Astrocyte of the hippocampus (primary cell): ENCODE results near the gene ZSCAN16.

Source experiments
- DNase-seq: peaks from one replicate; pipeline ENCODE4 v3.0.0; 2011; ENCODE audit warnings: low read depth, low spot score

Gene ZSCAN16

DNA sequence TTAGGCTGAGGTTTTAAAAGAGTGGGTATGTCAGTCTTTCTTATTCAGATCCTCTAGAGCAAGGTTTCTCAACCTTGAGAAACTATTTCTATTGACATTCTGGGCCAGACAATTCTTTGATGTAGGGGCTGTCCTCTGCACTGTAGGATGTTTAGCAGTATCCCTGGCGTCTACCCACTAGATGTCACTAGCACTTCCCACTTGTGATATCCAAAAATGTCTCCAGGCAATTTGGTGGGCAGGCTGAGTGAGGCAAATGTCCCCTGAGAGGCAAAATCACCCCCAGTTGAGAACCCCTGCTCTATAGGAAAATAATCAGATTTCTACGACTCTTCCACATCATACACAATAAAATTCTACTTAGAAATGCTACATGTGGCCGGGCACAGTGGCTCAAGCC lies 9.6 kb downstream of the ZSCAN16 start:
- peak; percentile 46 for DNase-seq

DNA sequence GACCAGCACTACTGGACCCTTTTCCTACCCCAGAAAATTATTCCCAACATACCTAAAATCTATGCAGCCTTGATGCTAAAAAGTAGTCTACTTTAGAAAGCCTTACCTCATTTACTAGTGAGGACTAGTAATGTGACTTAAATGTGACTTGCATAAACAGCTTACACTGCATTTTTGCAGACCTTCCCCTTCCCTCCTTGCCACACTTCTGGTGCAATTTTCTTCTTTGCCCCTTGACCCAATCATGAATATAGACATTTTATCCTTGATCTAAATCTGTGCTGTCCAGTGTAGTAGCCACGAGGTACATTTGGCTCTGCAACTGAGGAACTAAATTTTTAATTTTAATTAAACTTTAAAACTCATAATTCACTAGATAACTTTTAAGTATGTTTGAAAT lies 10.3 kb downstream of the ZSCAN16 start:
- DNase-seq: no peak

DNA sequence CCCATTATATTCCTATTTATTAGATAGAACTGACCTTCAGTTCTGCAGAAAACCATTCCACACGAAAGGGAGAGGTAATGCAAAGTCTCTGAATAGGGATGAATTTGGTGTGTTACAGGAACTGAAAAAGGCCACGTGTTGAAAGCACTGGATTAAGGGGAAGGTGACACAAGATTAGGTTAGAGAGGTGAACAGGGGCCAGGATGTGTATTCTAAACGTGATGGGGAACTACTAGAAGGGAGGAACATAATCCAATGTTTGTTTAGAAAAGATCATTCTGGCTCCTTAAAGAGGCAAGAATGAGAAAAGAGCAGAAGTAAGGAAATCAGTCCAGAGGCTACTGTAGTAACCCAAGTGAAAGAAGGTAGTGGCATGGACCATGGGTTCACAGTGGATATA lies 11.0 kb downstream of the ZSCAN16 start:
- no peak for DNase-seq

DNA sequence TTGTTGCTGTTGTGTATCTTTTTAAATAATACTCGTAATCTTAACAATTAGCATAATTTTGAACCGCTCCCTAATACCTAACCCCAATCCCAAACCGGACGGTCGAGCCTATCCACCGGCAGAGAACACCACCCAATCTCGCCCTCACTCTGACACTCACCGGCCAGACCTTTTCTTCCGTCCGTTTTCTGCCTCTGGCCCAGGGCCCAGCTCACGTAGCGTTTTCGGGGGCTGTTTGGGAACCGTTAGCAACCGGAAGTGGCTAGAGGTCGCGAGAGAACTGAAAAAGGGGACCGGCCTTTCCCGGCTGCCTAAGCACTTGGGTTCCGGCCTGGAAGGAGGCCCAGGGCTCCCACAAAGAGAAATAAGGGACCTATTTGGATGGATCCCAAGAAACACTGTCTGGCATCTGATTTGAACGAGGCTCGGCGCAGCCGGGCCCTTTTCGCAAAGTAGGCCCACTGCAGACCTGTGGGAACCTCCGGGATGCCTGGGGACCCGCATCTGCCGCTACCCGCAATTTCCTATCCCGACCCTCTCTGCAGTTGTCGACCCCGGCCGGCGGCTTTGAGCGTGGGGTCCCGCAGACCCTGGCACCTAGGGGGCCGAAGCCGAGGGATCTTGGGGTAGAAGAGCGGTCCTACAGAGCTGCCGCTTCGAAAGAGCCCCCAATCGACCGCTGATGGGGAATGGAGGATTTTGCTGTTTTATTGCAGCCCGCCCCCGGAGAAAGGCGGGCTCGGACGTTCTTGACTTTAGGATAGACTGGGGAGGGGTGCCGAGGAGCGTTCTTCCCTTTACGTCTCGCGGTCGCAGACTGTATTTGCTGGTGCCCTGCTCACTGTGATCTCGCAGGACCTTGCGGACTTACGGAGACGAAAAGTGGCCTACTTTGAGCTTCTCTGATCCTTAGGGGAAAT lies 12.4 kb downstream of the ZSCAN16 start:
- peak; percentile 96 for DNase-seq

DNA sequence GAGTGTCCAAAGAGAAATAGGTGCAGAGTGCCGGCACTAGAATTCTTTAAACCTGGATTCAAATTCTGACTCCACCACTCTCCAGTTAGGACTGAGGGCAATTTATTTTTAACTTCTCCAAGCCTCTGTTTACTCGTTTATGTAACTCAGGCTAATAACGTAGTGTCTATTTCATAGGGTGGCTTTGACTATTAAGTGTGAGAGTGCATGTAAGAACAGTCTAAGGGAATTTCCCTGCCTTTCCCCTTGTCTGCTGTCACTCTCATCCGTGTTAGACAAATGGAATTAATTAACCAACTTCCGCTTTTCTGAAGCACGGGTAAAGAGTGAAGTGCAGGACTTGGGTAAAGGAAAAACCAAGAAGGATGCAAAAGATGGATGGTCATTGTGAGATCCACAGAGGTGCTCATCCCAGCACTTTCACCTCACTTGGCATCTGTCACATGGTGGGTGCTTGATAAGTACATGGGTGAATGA lies 13.1 kb downstream of the ZSCAN16 start:
- DNase-seq: no peak

DNA sequence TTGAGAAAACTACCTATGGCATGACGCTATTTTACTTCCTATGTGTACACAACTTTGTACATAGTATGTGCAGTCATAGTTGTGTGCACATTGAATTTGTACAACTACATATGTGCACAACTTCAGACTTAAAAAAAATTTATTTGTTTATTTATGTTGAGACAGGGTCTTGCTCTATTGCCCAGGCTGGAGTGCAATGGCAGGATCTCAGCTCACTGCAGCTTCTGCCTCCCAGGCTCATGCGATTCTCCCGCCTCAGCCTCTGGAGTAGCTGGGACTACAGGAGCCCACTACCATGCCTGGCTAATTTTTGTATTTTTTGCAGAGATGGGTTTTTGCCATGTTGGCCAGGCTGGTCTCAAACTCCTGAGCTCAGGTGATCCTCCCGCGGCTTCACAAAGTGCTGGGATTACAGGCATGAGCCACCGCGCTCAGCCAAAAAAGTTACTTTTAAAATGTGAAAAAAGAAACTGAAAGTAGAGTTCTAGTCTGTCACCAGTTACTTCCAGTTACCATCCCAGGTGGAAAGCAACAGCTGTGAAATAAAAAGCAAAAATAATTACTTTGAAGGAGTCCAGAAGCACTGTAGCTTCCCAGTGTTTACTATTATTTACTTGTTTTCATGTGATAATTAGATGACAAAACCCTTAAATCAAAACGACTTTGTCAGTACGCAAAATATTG lies 15.6 kb downstream of the ZSCAN16 start:
- no peak for DNase-seq

DNA sequence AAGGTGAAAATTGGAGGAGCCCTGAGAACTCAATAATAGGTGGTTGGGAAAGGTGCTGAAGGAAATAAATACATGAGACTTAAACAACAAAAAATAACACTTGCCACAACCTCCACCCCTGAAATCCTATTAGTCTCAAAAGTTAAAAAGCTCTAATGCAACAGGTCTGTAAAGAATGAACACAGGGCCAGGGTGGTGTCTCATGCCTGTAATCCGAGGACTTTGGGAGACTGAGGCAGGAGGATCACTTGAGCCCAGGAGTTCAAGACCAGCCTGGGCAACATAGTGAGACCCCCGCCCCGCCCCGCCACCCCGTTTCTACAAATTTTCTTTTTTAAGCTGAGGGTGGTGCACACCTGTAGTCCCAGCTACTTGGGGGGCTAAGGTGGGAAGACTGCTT lies 16.2 kb downstream of the ZSCAN16 start:
- no peak for DNase-seq

DNA sequence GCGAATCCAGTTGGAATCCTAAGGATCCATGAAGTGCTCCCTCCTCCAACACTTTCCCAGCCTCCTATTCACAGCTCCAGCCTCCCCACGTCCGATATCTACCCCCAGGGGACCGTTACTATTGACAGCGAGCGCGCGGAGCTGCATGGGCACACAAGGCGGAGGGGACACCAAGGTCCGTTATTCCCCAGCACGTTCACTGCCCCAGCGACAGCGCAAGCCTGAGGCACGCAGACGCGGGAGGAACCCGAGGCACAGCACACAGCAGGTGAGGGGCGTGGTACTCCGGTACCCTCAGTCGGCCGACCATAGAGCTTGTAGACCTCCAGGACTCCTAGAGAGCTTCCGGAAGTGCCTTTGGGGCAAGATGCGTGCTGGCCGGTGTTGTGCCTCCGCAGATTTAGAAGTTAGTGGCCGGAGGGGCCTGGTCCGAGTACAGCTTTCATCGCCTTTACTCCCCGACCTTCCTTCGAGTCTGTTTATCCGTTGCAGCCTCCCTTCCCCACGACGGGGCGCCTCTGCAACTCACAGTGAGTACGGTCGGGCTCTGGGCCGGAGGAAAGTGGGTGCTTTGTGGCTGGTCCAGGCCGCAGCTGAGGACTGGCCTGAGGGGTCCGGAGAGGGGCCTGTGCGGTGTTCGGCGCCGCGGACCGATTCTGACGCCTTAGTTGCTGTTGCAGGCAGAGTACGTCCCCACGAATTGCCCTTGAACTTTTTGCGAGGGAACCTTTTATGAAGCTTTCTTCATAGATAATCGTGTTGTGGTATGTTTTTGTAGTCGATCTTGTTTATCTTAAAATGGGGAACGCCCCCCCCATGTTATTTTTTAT lies 17.3 kb downstream of the ZSCAN16 start, which contains the start of gene ZKSCAN8:
ZKSCAN8 (plus strand) TSS at position 384 of the 830 bp plus-strand sequence. CDS start 6,525 bp downstream, outside the sequence.
- DNase-seq: peak; percentile 93

DNA sequence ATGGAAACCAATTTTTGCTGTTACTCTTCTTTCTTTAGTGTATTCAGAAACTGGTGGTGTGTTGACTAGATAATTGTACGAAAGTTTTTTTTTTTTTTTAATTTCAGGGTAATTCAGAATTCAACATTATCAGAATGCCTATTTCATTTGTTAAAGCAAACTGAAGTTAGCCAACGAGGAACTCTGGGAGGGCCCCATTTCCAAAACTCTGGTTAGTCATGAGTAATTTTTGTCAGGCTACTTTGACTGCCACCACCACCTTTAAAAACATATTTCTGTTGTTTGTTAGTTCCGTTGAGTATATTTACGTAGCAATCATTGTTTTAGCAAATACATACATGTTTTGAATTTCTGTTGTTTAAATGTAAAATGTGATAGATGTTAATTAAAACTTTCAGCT lies 18.0 kb downstream of the ZSCAN16 start:
- peak; percentile 17 for DNase-seq

DNA sequence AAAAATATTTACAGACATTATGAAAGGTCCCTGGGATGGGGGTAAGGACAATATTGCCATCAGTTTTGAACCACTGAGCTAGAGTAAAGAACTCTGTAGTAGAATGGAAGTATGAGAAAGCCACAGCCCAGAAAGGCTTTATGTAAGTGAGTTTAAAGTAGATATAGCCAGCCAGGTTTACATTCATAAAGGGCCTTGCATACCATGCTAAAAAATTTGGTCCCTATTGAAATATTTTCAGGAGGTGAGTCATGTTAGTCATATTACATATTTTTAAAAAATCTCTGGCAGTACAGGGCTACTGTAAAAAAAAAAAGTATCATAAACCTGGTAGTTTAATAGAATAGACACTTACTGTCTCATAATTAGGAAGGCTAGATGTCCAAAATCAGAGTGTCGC lies 20.8 kb downstream of the ZSCAN16 start:
- no peak for DNase-seq

DNA sequence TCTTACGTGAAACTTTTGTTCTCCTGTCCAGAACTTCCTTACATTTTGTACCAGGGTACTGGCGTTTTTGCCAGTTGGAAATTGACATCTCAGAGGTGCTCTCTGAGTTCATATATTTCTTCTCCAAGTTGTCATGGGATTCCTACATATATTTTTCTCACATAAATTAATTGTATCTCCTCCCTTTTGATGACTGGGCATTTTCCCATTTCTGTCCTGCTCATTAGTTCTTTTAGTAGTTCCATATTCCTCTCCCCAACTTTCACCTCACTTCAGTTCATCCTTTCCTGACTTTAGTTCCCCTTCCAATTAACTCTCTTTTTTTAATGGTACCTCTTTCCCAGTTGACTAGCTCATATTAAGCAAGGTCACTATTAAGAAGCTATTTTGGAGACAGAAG lies 28.1 kb downstream of the ZSCAN16 start:
- DNase-seq: no peak

DNA sequence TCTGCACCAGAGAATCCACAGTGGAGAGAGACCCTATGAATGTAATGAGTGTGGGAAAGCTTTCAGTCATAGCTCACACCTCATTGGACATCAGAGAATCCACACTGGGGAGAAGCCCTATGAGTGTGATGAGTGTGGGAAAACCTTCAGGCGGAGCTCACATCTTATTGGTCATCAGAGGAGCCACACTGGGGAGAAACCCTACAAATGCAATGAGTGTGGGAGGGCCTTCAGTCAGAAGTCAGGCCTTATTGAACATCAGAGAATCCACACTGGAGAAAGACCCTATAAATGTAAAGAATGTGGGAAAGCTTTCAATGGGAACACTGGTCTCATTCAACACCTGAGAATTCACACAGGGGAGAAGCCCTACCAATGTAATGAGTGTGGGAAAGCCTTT lies 29.1 kb downstream of the ZSCAN16 start:
- no peak for DNase-seq

DNA sequence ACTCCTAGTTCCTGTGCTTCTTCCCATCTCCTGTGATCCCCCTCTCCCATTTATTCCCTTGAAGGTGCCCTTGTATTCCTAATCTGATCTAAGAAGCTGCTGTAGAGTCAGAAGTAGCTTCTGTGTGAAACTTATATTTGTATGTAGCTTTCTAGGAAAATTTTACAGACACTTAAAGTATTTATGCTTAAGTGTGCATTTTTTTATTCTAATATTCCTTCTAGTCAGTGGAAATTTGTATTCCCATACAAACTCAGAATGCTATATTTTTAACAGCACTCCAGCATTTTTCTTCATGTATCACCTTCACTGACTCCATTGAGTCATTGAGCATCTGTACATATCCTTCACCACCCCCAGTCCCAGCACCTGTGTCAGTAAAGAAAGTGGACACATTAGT lies 29.9 kb downstream of the ZSCAN16 start:
- DNase-seq: no peak

DNA sequence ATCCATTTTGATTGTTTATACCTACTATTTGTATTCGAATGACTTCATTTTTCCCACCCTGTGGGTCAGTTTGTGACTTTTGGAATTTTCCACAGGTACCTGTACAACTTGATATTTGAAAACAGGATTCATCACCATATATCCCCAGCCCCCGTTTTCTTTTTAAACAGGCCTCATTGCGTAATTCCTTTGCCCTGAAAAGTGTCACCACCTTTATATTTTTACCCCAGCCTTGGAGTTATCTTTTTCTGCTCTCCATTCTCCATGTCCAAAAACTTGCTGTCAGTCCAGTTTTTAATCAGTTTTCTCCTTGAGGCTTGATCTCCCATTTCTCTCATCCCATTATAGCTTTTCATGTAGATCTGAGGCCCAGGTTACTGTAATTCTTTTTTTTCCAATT lies 33.9 kb downstream of the ZSCAN16 start:
- no peak for DNase-seq

DNA sequence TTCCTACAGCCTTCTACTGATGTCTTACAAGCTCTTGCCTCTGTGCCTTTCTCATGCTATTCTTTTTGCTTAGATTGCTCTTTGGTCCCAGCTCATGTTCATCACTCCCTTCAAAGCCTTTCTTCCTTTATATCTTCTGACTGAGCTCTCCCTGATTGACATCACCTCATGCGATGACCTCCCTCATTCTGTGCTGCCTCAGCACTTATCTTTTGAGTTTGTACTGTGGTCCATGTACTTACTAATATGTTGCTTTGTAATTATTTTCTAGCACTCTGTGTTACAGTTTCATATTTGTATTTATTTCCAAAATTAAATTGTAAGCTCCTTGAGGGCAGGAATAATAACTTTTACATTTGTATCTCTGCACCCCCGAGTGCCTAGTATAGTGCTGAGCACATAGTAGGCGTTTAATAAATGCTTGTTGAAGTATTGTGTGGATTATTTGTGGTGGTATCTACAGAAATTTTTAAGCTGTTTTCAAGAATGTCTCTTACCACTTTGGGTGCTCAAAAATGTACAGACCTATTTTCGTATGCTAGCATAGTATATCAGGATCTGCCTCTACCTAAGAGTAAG lies 34.7 kb downstream of the ZSCAN16 start:
- no peak for DNase-seq

DNA sequence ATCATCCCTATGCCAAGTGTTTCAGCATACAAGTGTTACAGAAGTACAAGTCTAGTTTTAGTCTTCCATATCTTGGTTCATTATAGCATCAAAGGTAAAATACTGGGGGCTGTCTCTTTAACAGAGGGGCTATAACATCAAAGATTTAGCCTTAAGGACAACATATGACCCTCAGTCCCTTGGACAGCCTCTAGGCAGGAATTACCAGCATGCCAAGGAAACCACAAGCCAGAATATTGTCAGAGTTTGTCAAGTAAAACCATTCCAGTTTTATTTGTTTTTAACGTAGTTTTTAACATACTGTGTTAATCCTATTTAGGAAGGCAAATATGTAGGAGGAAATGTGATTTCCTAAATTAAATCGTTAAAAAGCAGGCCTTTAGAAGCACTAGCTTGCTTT lies 35.8 kb downstream of the ZSCAN16 start:
- no peak for DNase-seq

DNA sequence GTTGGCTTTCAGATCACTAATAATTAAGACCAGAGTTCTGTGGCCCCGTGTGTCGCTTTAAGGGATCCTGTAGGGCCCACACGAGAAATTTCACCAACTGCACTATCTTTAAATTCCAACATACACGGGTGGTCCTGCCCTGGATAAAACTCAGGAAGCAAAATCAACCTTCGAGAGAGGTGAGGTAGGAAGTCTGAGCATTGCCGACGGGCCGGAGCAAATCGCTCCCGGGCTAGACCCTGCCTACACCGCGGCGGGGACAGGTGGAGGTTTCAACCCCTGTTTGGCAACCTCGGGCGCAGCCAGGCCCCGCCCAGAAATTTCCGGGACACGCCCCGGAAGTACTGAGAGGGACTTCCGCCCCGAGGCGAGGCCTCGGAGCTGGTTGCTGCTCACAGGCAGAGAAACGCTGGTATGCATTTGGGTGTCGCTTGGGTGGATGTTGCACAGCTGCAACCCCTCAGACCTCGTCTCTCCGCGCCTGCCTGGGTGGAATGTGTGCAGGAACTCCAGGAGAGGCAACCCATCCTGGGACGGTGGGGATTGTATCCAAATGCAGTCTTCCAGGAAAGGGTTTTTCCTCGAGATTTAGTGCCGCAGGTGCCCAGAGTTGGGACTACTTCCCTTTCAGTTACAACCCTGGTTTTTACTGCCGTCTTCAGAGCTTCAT lies 37.1 kb downstream of the ZSCAN16 start:
- peak; percentile 82 for DNase-seq

DNA sequence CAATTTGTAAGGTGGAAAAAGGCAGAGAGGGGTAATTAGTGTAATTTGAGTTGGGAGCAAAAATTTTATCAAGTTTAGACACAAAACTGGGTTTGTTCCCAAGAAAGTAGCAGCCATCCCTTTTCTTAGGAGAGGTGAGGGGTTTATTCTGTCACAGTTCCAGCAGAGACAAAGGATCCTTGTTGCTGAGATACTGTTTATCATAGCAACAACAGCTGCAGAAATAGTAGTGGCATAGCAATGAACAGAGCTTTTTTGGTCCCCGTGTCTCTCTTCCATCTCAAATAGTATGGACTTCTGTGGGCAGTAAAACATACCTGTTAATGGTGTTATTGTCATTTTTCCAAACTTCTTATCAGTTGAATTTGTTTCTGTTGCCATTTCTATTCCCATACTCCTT lies 41.2 kb downstream of the ZSCAN16 start:
- no peak for DNase-seq

DNA sequence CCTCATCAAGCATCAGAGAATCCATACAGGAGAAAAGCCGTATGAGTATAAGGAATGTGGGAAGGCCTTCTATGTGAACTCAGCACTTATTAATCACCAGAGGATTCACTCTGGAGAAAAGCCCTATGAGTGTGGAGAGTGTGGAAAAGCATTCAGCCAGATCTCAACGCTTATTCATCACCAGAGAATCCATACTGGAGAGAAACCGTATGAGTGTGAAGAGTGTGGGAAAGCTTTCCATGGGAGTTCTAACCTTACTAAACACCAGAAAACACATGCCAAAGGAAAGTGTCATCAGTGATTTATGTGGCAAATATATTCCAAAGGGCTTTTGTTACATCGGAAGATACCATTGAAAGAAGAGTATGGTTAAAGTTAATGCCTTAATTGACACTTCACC lies 42.7 kb downstream of the ZSCAN16 start:
- peak; percentile 70 for DNase-seq

DNA sequence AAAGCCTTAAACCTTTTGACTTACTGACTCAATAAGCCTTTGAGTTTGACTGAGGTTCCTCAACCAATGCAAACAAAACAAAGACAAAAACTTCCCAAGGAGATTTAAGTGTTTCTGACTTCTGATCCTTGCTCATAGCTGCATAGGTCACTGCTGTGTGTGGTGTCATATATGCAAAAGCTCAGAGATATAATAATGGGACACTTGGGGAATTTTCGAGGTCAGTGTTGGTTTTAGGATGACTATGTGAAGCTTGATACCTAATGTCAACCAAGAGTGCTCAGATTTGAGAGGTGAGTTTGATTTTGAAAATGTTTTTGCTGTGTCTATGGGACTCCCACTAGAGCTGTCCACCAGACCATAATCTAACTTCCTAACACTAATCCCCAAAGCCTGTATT lies 43.5 kb downstream of the ZSCAN16 start:
- no peak for DNase-seq

DNA sequence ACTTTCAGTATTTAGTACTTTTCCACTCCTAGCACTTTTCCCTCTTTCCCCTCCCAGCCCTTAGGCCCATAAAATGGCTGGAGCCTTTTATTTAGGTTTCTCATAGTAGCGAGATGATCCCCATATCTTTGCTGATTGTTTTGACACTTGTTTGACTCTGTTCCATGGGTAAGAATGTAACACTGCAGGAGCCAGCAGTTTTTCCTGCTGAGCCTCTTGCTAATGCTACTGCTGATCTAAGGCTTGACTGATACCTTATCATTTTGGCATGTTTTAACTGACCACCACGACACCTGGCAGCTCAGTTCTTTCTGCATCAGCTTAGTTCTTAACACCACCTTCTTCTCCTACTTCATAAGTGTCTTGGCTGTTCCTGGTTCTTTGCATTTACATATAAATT lies 46.9 kb downstream of the ZSCAN16 start:
- no peak for DNase-seq
